Measurements from ENCODE around the gene WDR93.
"Not testable (repeated sequence)": the region's sequence is repeated elsewhere in the genome, so short reads cannot be mapped to it uniquely, and the experiment has no call there.

The WDR93 gene

DNA sequence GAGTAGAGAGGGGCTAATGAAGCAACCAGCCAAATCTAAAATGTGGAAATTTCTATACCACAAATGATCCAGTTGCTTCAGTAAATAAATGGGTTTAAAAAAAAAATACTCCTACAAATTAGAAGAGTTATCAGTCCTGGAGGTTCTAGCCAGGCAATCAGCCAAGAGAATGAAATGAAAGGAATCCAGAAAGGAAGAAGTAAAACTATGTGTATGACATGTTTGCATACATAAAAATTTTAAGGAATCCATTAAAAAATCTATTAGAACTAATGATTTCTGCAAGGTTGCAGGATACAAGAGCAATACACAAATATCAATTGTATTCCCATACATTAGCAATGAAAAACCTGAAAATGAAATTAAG is 95.1 kb downstream of the WDR93 start:
- no peak for DNase-seq (ENCODE audit: low spot score)
- FAIRE-seq = no peak

DNA sequence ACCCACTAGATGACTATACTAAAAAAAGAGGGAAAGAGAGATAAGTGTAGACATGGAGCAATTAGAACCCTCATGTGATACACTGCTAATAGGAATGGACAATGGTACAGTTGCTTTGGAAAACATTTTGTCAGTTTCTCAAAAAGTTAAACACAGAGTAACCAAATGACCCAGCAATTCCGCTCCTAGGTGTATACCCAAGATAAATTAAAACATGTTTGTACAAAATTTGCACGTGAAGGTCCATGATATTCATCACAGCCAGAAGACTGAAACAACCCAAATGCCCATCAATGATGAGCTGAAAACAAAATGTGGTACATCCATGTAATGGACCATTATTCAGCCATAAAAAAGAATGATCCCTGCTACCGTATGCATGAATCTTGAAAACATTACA is 97.3 kb downstream of the WDR93 start:
- FAIRE-seq (peak; percentile 17), DNase-seq (ENCODE audit: low spot score) (no peak)

DNA sequence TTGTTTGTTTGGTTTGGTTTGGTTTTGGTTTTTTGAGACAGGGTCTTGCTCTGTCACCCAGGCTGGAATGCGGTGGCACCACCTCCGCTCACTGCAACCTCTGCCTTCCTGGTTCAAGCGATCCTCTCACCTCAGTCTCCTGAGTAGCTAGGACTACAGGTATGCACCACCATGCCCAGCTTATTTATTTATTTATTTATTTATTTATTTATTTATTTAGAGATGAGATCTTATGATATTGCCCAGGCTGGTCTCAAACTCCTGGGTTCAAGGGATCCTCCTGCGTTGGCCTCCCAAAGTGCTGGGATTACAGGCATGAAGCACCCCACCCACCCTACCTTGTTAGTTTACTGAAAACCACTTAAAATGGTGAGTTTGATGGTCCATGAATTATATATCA is 98.0 kb downstream of the WDR93 start:
- not testable (repeated sequence) for DNase-seq (ENCODE audit: low spot score); FAIRE-seq

DNA sequence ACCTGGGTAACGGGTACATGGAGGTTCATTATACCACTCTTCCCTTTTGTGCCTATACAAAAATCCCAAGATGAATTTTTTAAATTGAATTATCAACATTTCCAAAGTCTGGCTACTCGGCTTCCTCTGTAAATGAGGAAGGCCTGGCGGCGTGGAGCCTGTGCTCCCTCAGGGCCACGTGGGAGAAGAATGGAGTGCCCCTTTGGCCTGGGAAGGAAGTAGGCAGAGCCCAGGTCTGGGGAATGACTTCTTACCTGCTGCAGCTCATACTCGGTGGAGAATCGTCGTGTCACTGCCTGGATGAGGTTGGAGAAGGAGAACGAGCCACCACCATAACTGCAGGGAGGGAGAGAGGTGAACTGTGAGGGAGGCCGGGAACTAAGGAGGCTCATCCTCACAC is 99.6 kb downstream of the WDR93 start:
- DNase-seq (ENCODE audit: low spot score) (no peak), FAIRE-seq (no peak)

DNA sequence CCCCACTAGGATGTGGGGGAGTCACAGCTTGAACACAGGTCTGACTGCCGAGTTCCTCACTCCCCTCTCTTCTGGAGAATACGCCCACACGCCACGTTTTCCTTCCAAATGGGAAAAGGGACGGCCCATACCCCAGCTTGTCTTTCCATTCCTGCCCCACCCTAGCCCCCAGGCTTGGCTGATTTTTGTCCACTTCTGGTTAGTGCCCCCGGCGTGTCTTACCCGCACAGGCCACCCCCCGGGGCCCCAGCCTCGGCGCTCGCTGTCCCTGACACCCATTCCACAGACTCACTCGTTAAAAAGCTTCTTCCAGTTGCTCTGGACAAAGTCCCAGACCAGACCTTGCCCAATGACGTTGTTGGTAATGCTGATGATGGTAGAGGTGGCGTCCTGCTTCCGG is 100.0 kb downstream of the WDR93 start:
- DNase-seq (ENCODE audit: low spot score) (no peak), FAIRE-seq (no peak)

DNA sequence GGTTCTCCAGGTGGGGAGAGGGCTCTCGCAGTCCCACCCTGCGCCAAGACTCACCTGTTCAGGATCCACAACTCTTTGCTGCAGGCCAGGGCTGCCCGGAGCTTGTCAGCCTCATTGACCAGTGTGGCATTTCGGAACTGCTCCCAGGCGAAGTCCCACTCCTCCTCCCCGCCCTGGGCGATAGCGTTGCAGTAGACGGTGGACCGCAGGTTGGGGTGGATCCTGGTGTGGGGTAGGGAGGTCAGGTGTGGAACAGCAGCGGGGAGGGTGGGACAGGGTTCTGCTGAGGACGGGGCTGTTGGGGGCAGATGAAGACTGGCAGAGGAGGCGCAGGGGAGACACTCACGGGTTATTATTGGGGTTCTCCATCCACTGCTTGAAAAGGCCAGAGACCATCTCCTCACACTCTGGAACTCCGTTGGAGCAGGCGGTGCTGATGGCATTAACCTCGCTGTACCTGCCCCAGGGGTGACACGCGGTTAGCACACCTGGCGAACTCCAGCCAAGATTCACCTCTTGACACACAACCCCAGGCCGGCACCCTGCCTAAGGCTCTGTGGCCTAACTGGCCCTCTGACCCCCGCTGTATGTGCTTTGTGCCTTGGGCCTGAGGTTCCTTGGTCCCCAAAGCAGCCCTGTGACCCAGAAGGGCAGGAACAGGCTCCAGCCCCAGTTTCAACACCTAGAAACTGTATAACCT is 101.6 kb downstream of the WDR93 start:
- FAIRE-seq (no peak), DNase-seq (ENCODE audit: low spot score) (no peak)
